Measurements from ENCODE around the gene EID3. TPM values are rescaled to one million over a fixed set of nuclear protein-coding genes. Genes with fewer than 3 reads are reported as not detected.

The EID3 gene
- total RNA-seq, 1 donor from 2014 or later = 22.6 TPM

- no peak for DNase-seq (ENCODE audit: low spot score)
Observed at GRCh38 chr12:104334581-104334980, 31.0 kb downstream of the EID3 start.

- DNase-seq (ENCODE audit: low spot score) = no peak
Observed at GRCh38 chr12:104336115-104336514, 32.6 kb downstream of the EID3 start.

- DNase-seq (ENCODE audit: low spot score) = no peak
Observed at GRCh38 chr12:104337030-104337558, 33.6 kb downstream of the EID3 start.

- no peak for DNase-seq (ENCODE audit: low spot score)
Observed at GRCh38 chr12:104339663-104340062, 36.1 kb downstream of the EID3 start.

GRCh38 chr12:104340177-104340576 lies 36.6 kb downstream of the EID3 start:
- DNase-seq (ENCODE audit: low spot score) = no peak

GRCh38 chr12:104340925-104341611 lies 37.5 kb downstream of the EID3 start:
- no peak for DNase-seq (ENCODE audit: low spot score)

- no peak for DNase-seq (ENCODE audit: low spot score)
Observed at GRCh38 chr12:104342147-104342546, 38.6 kb downstream of the EID3 start.

GRCh38 chr12:104342635-104343249 lies 39.2 kb downstream of the EID3 start:
- DNase-seq (ENCODE audit: low spot score) = no peak

- DNase-seq (ENCODE audit: low spot score) = no peak
Observed at GRCh38 chr12:104344682-104345081, 41.1 kb downstream of the EID3 start.

GRCh38 chr12:104345234-104346066 lies 41.9 kb downstream of the EID3 start:
- no peak for DNase-seq (ENCODE audit: low spot score)

- no peak for DNase-seq (ENCODE audit: low spot score)
Observed at GRCh38 chr12:104347374-104348075, 44.0 kb downstream of the EID3 start.

GRCh38 chr12:104348283-104348993 lies 44.9 kb downstream of the EID3 start:
- no peak for DNase-seq (ENCODE audit: low spot score)

GRCh38 chr12:104348994-104349494 lies 45.5 kb downstream of the EID3 start:
- no peak for DNase-seq (ENCODE audit: low spot score)

- no peak for DNase-seq (ENCODE audit: low spot score)
Observed at GRCh38 chr12:104350211-104351056, 46.9 kb downstream of the EID3 start.

GRCh38 chr12:104351057-104351983 lies 47.8 kb downstream of the EID3 start:
- DNase-seq (ENCODE audit: low spot score) = no peak

- DNase-seq (ENCODE audit: low spot score) = no peak
Observed at GRCh38 chr12:104352106-104352713, 48.7 kb downstream of the EID3 start.

GRCh38 chr12:104353012-104353981 lies 49.8 kb downstream of the EID3 start:
- DNase-seq (ENCODE audit: low spot score) = no peak
